Measurements from ENCODE around the gene ATP11A. TPM values are rescaled to one million over a fixed set of nuclear protein-coding genes. Genes with fewer than 3 reads are reported as not detected.

The ATP11A gene
- total and polyA plus RNA-seq, 2 donors (not counting 3 experiments of a cell fraction or from before 2014, with no cell fraction given) = 16.5 to 88.1 TPM

DNA sequence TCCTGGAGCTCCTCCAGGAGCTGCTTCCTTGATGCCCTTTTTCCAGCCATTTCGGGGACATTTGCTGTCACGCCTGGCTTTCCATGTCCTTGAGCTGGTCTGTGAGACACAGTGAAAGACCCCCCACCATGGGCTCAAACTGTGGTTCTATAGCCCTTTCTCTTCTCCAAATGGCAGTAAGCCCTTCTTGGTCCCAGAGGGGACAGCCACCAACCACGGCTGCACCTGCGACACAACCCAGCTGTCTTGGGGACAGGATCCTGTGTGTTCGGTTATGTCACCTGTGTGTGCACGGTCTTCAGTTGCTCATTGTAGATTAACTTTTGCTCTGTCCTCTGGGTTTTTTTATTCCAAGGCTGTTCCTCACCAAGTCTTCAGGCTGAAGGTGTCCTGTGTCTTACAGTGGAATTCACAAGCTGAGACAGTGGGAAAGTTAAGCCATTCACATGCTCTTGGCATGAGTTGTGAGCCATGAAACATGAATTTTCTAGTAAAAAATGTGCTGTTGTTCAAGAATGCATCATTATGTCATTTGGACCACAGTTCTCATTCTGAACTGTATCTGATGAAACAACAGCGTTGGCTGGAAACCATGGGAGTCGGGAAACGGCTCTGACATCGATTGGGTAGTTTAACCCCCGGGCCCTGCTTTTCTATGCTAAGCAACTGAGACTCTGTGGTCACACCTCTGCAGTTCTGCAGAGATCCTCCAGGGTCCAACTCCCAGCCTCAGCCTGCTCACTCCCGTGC, 149.7 kb downstream of the ATP11A start:
- no TSS peak for BruUV-seq (replicated peaks)
- no peak for FAIRE-seq

More for the DNA sequence above, 149.7 kb downstream of the ATP11A start:
- no peak for DNase-seq (ENCODE audit: low read depth, low spot score)
- ChIA-PET CTCF (interaction anchor here (1.0 kb wide), 1 partner anchor 15 kb away, joined by 3 read pairs; no protein-coding TSS in a partner anchor), POLR2A (no interaction called here)
- Histone ChIP-seq H3K27me3 (ENCODE audit: control insufficient read depth in 2 of 2, insufficient read depth in 2 of 2, low read length in 2 of 2) (no peaks in the 10 kb centered on the region), H3K27ac (ENCODE audit: insufficient read depth, low read depth, low read length) (no peak overlapping the region), H3K4me3 (replicated peaks in 1 of 3; ENCODE audit: insufficient read depth in 1 of 3, low read depth in 1 of 3, low read length in 3 of 3) (no peak overlapping the region), H4K20me1 (replicated peaks; ENCODE audit: control insufficient read depth, extremely low read depth, insufficient read depth, low read length) (no peaks in the 10 kb centered on the region), H3K4me2 (ENCODE audit: insufficient read depth, low read length) (no peak overlapping the region), H3K9me3 (replicated peaks; ENCODE audit: control insufficient read depth, insufficient read depth, low read length) (no peaks in the 10 kb centered on the region), H3K36me3 (ENCODE audit: control insufficient read depth in 2 of 2, extremely low read depth in 1 of 2, insufficient read depth in 2 of 2, low read length in 2 of 2) (peaks cover 2 to 35% of the 10 kb centered on the region in 2 experiments), H3K4me1 (ENCODE audit: control insufficient read depth, extremely low read depth, insufficient read depth, low read length) (no peaks in the 10 kb centered on the region), H2AFZ (ENCODE audit: low read depth, low read length) (no peak overlapping the region), H3K9ac (replicated peaks; ENCODE audit: extremely low read depth, insufficient read depth, low read length) (no peak overlapping the region), H3K9me1 (replicated peaks; ENCODE audit: control insufficient read depth, extremely low read depth, insufficient read depth, low read length) (no peaks in the 10 kb centered on the region), H3K79me2 (ENCODE audit: control insufficient read depth, insufficient read depth, low read length) (no peaks in the 10 kb centered on the region)
- dilution Hi-C loops (cut with MboI; ENCODE audit: extremely low pct_ligation_motif_present, low sequenced_read_pairs) (no loop called here), intact Hi-C loops (cut with micrococcal nuclease) (no loop called here)
- TF ChIP-seq POLR2AphosphoS5 (IDR thresholded peaks at IDR 0.05; ENCODE audit: insufficient read depth, low read depth, low read length) (no peak), FOS (IDR thresholded peaks at IDR 0.05; ENCODE audit: borderline replicate concordance, insufficient read depth, low read length) (no peak), JUN (IDR thresholded peaks at IDR 0.05; ENCODE audit: borderline replicate concordance, insufficient read depth, insufficient read length, low read depth) (no peak), GATA2 (IDR thresholded peaks at IDR 0.05; ENCODE audit: insufficient read depth, insufficient read length, low read depth, low read length) (no peak), EZH2 (IDR thresholded peaks at IDR 0.05; ENCODE audit: borderline replicate concordance, low read depth, low read length, severe bottlenecking) (no peak), POLR2A (IDR thresholded peaks at IDR 0.05; ENCODE audit: low read depth, low read length) (no peak), MYC (IDR thresholded peaks at IDR 0.05; ENCODE audit: low read depth, low read length) (no peak)
- TF ChIP-seq, protein P1, sequence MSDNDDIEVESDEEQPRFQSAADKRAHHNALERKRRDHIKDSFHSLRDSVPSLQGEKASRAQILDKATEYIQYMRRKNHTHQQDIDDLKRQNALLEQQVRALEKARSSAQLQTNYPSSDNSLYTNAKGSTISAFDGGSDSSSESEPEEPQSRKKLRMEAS (IDR thresholded peaks at IDR 0.05; ENCODE audit: insufficient read depth, insufficient read length) = no peak
- TF ChIP-seq, protein P2, sequence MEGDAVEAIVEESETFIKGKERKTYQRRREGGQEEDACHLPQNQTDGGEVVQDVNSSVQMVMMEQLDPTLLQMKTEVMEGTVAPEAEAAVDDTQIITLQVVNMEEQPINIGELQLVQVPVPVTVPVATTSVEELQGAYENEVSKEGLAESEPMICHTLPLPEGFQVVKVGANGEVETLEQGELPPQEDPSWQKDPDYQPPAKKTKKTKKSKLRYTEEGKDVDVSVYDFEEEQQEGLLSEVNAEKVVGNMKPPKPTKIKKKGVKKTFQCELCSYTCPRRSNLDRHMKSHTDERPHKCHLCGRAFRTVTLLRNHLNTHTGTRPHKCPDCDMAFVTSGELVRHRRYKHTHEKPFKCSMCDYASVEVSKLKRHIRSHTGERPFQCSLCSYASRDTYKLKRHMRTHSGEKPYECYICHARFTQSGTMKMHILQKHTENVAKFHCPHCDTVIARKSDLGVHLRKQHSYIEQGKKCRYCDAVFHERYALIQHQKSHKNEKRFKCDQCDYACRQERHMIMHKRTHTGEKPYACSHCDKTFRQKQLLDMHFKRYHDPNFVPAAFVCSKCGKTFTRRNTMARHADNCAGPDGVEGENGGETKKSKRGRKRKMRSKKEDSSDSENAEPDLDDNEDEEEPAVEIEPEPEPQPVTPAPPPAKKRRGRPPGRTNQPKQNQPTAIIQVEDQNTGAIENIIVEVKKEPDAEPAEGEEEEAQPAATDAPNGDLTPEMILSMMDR (IDR thresholded peaks at IDR 0.05; ENCODE audit: extremely low read depth in 1 of 2, insufficient read depth in 1 of 2, low read depth in 1 of 2, low read length in 2 of 2) = no peak

Data from endothelial cell of umbilical vein (primary cell).